A673 (cell line): ENCODE data around the gene HOXD3.

Experiments
- CTCF ChIP-seq: fragments of 300-800, 200-600 bp; sonication (generic); conservative IDR thresholded peaks from 2 replicates; pipeline ENCODE4 v1.5.1; 2017; ENCODE audit warnings: low read depth, mild to moderate bottlenecking, antibody characterized with exemption, low read length, moderate library complexity, mixed read lengths
- EZH2 ChIP-seq: fragments of 200-600 bp; sonication (generic); IDR thresholded peaks from 2 replicates; pipeline ENCODE4 v1.6.1; 2017; ENCODE audit warnings: borderline replicate concordance, low read depth, mild to moderate bottlenecking, mixed read lengths, antibody characterized with exemption, low read length; ENCODE audit not compliant: poor library complexity, severe bottlenecking

DNA sequence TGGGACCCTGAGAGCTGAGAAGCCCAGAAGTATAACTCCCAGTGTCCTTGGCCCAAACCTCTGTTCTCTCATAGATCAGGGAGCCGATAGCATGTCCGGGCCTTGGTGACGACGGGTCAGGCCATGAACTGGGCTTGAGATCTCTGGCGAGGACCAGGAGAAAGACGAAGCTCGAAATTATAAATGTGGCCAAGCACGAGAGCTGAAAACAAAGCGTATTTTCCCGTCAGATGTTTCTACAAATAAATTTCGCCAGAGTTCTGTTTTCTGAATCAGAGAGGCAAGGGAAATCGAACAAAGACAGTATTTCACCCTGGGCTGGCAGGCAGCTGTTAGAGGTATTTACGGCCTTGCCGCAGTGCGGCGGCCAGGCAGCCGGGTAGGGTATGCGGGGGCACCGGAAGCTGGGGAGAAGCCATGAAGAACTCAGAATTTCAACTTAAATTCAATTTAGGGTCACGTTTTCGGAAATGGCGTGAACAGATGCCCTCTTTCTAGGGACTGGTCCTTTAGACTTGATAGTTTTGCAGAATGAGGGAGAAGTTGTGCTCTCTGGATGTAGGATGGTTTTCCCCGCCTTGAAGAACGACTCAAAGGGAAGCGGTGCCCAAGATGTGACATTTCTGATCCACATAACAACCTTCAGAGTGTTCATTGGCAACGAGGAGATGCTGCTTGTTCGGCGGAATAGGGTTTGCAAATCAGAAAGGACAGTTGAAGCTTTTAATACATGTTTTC lies 18.0 kb upstream of the HOXD3 start:
- TF ChIP-seq EZH2 (no peak), CTCF (no peak)
